Liver (tissue), 9 donors: ENCODE results near the gene NCF4. TPM values are rescaled to one million over a fixed set of nuclear protein-coding genes. Genes with fewer than 3 reads are reported as not detected.

Experiments used
- DNase-seq: peaks from one replicate; pipeline ENCODE4 v3.0.0-alpha.2; 2017; ENCODE audit warnings: low spot score
- H3K27ac ChIP-seq, 2 donors: one replicate each; pipeline ENCODE4 v1.7.0; 2013; ENCODE audit warnings: inconsistent platforms in 2 of 2, low read length in 2 of 2, control low read depth in 1 of 2, low read depth in 1 of 2, mild to moderate bottlenecking in 1 of 2
- H3K27me3 ChIP-seq, 4 donors: one replicate each; pipeline versions ENCODE4 v1.6.1 to v1.7.0; 2013; ENCODE audit warnings: low read length in 3 of 4, inconsistent platforms in 1 of 4, mild to moderate bottlenecking in 1 of 4, moderate library complexity in 1 of 4; ENCODE audit not compliant: control insufficient read depth in 4 of 4, insufficient read depth in 4 of 4
- H3K36me3 ChIP-seq, 4 donors: one replicate each; pipeline versions ENCODE4 v1.6.1 to v1.7.0; 2013; ENCODE audit warnings: low read length in 3 of 4, mild to moderate bottlenecking in 3 of 4, low read depth in 1 of 4, moderate library complexity in 1 of 4; ENCODE audit not compliant: control insufficient read depth in 4 of 4, insufficient read depth in 3 of 4
- H3K4me1 ChIP-seq, 4 donors: one replicate each; pipeline versions ENCODE4 v1.6.1 to v1.7.0; 2013; ENCODE audit warnings: low read length in 3 of 4, mild to moderate bottlenecking in 3 of 4, moderate library complexity in 1 of 4; ENCODE audit not compliant: control insufficient read depth in 4 of 4, insufficient read depth in 4 of 4
- H3K4me3 ChIP-seq, 3 donors: one replicate each; pipeline versions ENCODE4 v1.6.1 to v1.7.0; 2013; ENCODE audit warnings: low read length in 3 of 3, control low read depth in 1 of 3, low read depth in 1 of 3, mild to moderate bottlenecking in 1 of 3
- H3K9ac ChIP-seq, 2 donors: one replicate each; pipeline ENCODE4 v1.7.0; 2013; ENCODE audit warnings: low read length in 2 of 2, mild to moderate bottlenecking in 2 of 2, moderate library complexity in 2 of 2, control low read depth in 1 of 2, low read depth in 1 of 2
- H3K9me3 ChIP-seq, 4 donors: one replicate each; pipeline versions ENCODE4 v1.6.1 to v1.7.0; 2013; ENCODE audit warnings: low read length in 3 of 4; ENCODE audit not compliant: control insufficient read depth in 4 of 4
- EGR1 ChIP-seq, 2 donors: IDR thresholded peaks; 2 replicates each; pipeline ENCODE4 v1.6.1; 2016 to 2018; ENCODE audit warnings: antibody characterized with exemption in 2 of 2, low read depth in 2 of 2
- FOXA1 ChIP-seq: IDR thresholded peaks from 2 replicates; pipeline ENCODE4 v1.6.1; 2016; ENCODE audit warnings: antibody characterized with exemption
- FOXA2 ChIP-seq: IDR thresholded peaks from 2 replicates; pipeline ENCODE4 v1.6.1; 2016; ENCODE audit warnings: antibody characterized with exemption
- HNF4A ChIP-seq, 2 donors: conservative IDR thresholded peaks; 2 replicates each; pipeline ENCODE4 v1.6.1; 2016; ENCODE audit warnings: antibody characterized with exemption in 2 of 2, mild to moderate bottlenecking in 2 of 2
- HNF4G ChIP-seq: IDR thresholded peaks from 2 replicates; pipeline ENCODE4 v1.6.1; 2016; ENCODE audit warnings: antibody characterized with exemption
- JUND ChIP-seq, 2 donors: IDR thresholded peaks; 2 replicates each; pipeline ENCODE4 v1.6.1; 2016; ENCODE audit warnings: antibody characterized with exemption in 2 of 2
- NR2F2 ChIP-seq: IDR thresholded peaks from 2 replicates; pipeline ENCODE4 v1.6.1; 2016; ENCODE audit warnings: antibody characterized with exemption
- SP1 ChIP-seq: IDR thresholded peaks from 2 replicates; pipeline ENCODE4 v1.6.1; 2018; ENCODE audit warnings: antibody characterized with exemption, mild to moderate bottlenecking
- TAF1 ChIP-seq: conservative IDR thresholded peaks from 2 replicates; pipeline ENCODE4 v1.6.1; 2016; ENCODE audit warnings: antibody characterized with exemption, mild to moderate bottlenecking
- YY1 ChIP-seq: IDR thresholded peaks from 2 replicates; pipeline ENCODE4 v1.6.1; 2016; ENCODE audit warnings: antibody characterized with exemption, mild to moderate bottlenecking
- WGBS: extraction: QIAGEN DNeasy Blood & Tissue Kit; methylation state at CpG from one replicate; pipeline ENCODE4 v1.1.7; 2013; 5-methylcytosine and 5-hydroxymethylcytosine counted together
- polyA plus RNA-seq, 2 donors: library from polyadenylated mRNA; stranded (reverse) in 1 of 2; unstranded in 1 of 2; fragments of 200-250 nt in 1 of 2; fragments of >200 nt in 1 of 2; fragmentation: Nextera tagmentation in 1 of 2; extraction: Ambion mirVana in 1 of 2; gene quantifications; one replicate each; pipeline versions ENCODE4 v1.2.1 to v1.2.3, GENCODE V29; 2013 to 2015
- total RNA-seq, 2 donors: library from RNA; depleted of rRNA; stranded (reverse); fragments of >200 nt; gene quantifications; one replicate each; pipeline ENCODE4 v1.2.3, GENCODE V29; 2014
- TF ChIP-seq, protein P1 (sequence below): fragments of 150-350 bp; IDR thresholded peaks from 2 replicates; pipeline ENCODE4 v1.5.1; 2017; ENCODE audit warnings: improper control_type of control experiment, low read depth, low read length; ENCODE audit not compliant: missing input control
- TF ChIP-seq, protein P2 (sequence below): IDR thresholded peaks from 2 replicates; pipeline ENCODE4 v1.6.1; 2016; ENCODE audit warnings: antibody characterized with exemption
- TF ChIP-seq, protein P3 (sequence below): IDR thresholded peaks from 2 replicates; pipeline ENCODE4 v1.6.1; 2016; ENCODE audit warnings: antibody characterized with exemption
- TF ChIP-seq, protein P4 (sequence below): IDR thresholded peaks from 2 replicates; pipeline ENCODE4 v1.6.1; 2016; ENCODE audit warnings: antibody characterized with exemption
- TF ChIP-seq, protein P5 (sequence below): IDR thresholded peaks from 2 replicates; pipeline ENCODE4 v1.6.1; 2016; ENCODE audit warnings: antibody characterized with exemption, mild to moderate bottlenecking
- donor health status: healthy.
- donor health status: healthy.
- donor health status: healthy.
- donor health status: healthy.
- donor health status: healthy.

The NCF4 gene
- total and polyA plus RNA-seq, 4 donors: 3.9 to 14.3 (median 5.4) TPM

DNA sequence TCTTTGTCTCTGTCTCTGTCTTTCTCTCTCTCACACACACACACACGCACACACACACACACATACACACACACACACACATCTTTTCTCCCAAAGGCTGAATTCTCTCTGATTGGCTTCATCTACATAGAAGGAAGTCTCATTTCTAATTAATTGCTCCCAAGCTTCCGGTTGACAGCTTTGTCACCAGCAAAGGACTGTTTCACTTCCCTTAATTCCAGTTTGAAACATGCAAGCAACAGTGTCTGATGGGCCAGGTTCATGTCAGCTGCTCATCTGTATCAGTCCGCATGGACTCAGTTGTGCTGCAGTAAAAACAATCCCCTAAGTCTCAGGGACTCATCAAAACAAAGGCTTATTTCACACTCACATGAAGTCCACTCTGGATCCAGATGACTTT, 27.7 kb upstream of the NCF4 start:
- Histone ChIP-seq H3K4me1 (no peaks in the 10 kb centered on the region), H3K27ac (no peak overlapping the region), H3K4me3 (no peak overlapping the region), H3K36me3 (no peaks in the 10 kb centered on the region), H3K27me3 (peaks cover 0 to 2% (median 0%) of the 10 kb centered on the region in 4 donors), H3K9me3 (peaks cover 0 to 3% (median under 1%) of the 10 kb centered on the region in 4 donors), H3K9ac (no peak overlapping the region)
- DNase-seq: no peak
- 75% methylated on average over 3 of the region's 3 CpGs for WGBS
- TF ChIP-seq TAF1: no peak
- no peak for TF ChIP-seq EGR1 (IDR thresholded peaks at IDR 0.05; ENCODE audit: low read depth in 2 of 2)
- no peak for TF ChIP-seq JUND (IDR thresholded peaks at IDR 0.05)
- TF ChIP-seq, protein P1, sequence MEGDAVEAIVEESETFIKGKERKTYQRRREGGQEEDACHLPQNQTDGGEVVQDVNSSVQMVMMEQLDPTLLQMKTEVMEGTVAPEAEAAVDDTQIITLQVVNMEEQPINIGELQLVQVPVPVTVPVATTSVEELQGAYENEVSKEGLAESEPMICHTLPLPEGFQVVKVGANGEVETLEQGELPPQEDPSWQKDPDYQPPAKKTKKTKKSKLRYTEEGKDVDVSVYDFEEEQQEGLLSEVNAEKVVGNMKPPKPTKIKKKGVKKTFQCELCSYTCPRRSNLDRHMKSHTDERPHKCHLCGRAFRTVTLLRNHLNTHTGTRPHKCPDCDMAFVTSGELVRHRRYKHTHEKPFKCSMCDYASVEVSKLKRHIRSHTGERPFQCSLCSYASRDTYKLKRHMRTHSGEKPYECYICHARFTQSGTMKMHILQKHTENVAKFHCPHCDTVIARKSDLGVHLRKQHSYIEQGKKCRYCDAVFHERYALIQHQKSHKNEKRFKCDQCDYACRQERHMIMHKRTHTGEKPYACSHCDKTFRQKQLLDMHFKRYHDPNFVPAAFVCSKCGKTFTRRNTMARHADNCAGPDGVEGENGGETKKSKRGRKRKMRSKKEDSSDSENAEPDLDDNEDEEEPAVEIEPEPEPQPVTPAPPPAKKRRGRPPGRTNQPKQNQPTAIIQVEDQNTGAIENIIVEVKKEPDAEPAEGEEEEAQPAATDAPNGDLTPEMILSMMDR: no peak
- TF ChIP-seq YY1: no peak
- TF ChIP-seq, protein P2, sequence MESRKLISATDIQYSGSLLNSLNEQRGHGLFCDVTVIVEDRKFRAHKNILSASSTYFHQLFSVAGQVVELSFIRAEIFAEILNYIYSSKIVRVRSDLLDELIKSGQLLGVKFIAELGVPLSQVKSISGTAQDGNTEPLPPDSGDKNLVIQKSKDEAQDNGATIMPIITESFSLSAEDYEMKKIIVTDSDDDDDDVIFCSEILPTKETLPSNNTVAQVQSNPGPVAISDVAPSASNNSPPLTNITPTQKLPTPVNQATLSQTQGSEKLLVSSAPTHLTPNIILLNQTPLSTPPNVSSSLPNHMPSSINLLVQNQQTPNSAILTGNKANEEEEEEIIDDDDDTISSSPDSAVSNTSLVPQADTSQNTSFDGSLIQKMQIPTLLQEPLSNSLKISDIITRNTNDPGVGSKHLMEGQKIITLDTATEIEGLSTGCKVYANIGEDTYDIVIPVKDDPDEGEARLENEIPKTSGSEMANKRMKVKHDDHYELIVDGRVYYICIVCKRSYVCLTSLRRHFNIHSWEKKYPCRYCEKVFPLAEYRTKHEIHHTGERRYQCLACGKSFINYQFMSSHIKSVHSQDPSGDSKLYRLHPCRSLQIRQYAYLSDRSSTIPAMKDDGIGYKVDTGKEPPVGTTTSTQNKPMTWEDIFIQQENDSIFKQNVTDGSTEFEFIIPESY: no peak
- TF ChIP-seq, protein P3, sequence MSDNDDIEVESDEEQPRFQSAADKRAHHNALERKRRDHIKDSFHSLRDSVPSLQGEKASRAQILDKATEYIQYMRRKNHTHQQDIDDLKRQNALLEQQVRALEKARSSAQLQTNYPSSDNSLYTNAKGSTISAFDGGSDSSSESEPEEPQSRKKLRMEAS: no peak
- TF ChIP-seq, protein P4, sequence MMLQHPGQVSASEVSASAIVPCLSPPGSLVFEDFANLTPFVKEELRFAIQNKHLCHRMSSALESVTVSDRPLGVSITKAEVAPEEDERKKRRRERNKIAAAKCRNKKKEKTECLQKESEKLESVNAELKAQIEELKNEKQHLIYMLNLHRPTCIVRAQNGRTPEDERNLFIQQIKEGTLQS: no peak
- no peak for TF ChIP-seq FOXA1

DNA sequence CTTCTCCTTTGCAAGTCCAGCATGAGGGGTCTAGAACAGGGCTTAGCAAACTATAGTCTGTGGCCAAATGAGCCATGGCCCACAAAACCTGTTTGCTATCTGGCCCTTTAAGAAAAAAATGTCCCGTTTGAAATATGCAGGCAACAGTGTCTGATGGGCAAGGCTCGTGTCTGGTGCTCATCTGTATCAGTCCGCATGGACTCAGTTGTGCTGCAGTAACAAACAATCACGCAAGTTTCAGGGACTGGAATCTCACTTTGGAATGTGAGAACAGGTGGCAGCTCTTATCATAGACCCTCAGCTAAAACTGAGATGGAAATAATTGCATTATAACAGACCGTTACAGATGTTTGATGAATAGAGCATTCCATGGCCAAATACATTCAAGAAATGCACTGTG, 24.9 kb upstream of the NCF4 start:
- Histone ChIP-seq H3K27ac (no peak overlapping the region), H3K4me3 (no peak overlapping the region)
- 69% methylated on average over 5 of the region's 5 CpGs for whole genome bisulfite sequencing

DNA sequence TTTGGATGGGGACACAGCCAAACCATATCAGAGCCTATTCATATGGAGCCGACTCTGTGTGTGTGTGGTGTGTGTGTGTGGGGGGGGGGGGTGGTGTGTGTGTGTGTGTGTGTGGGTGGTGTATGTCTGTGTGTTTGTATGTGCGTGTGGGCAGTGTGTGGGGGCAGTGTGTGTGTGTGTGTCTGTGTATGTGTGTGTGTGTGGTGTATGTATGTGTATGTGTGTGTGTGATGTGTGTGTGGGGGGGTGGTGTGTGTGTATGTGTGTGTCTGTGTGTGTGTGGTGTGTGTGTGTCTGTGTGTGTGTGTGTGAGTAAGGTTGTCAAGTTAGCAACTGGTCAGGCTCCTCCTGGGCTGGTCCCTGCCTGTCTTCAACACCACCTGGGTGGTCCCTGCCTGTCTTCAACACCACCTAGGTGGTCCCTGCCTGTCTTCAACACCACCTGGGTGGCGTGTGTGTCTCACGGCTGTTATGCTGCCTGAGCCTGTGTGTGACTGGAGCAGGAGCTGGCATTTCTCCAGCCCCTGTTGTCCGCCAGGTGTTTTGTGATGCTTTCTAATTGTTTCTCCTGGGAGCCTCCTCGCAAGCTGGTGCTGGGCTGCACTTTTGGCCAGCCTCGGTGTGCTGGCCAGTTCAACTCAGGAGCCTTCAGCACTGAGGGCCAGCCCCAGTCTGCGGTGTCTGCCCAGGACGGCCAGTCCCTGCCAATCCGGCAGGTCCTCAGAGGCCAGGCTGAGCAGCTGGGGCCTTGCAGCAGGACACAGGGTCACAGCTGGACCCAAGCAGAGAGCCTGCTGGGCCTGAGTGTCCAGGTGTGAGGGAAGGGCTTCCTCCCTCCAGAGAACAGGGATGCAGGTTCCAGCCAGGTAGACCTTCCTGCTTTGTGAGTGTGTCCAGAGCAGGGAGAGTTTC, 22.4 kb upstream of the NCF4 start:
- H3K27me3 ChIP-seq: peaks cover 0 to 2% (median 0%) of the 10 kb centered on the region in 4 donors
- H3K4me1 ChIP-seq: no peaks in the 10 kb centered on the region
- H3K9me3 ChIP-seq: peaks cover 0 to under 1% (median 0%) of the 10 kb centered on the region in 4 donors
- no peak overlapping the region for H3K4me3 ChIP-seq
- DNase-seq: no peak
- TF ChIP-seq HNF4A (conservative IDR thresholded peaks at IDR 0.05): no peak
- TF ChIP-seq, protein P1: no peak
- no peak for TF ChIP-seq EGR1 (IDR thresholded peaks at IDR 0.05; ENCODE audit: low read depth in 2 of 2)
- TF ChIP-seq, protein P5, sequence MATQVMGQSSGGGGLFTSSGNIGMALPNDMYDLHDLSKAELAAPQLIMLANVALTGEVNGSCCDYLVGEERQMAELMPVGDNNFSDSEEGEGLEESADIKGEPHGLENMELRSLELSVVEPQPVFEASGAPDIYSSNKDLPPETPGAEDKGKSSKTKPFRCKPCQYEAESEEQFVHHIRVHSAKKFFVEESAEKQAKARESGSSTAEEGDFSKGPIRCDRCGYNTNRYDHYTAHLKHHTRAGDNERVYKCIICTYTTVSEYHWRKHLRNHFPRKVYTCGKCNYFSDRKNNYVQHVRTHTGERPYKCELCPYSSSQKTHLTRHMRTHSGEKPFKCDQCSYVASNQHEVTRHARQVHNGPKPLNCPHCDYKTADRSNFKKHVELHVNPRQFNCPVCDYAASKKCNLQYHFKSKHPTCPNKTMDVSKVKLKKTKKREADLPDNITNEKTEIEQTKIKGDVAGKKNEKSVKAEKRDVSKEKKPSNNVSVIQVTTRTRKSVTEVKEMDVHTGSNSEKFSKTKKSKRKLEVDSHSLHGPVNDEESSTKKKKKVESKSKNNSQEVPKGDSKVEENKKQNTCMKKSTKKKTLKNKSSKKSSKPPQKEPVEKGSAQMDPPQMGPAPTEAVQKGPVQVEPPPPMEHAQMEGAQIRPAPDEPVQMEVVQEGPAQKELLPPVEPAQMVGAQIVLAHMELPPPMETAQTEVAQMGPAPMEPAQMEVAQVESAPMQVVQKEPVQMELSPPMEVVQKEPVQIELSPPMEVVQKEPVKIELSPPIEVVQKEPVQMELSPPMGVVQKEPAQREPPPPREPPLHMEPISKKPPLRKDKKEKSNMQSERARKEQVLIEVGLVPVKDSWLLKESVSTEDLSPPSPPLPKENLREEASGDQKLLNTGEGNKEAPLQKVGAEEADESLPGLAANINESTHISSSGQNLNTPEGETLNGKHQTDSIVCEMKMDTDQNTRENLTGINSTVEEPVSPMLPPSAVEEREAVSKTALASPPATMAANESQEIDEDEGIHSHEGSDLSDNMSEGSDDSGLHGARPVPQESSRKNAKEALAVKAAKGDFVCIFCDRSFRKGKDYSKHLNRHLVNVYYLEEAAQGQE: no peak
- TF ChIP-seq FOXA2: no peak
- TF ChIP-seq SP1: no peak
- TF ChIP-seq FOXA1: no peak
- TF ChIP-seq TAF1: no peak
- no peak for TF ChIP-seq NR2F2
- TF ChIP-seq, protein P3: no peak
- no peaks in the 10 kb centered on the region for H3K36me3 ChIP-seq
- H3K27ac ChIP-seq: no peak overlapping the region
- no peak overlapping the region for H3K9ac ChIP-seq
- WGBS: 87% methylated on average over 10 of the region's 10 CpGs

More for the DNA sequence above, 24.9 kb upstream of the NCF4 start:
- Histone ChIP-seq H3K36me3 (no peaks in the 10 kb centered on the region), H3K9me3 (peaks cover 0 to 3% (median under 1%) of the 10 kb centered on the region in 4 donors), H3K4me1 (no peaks in the 10 kb centered on the region), H3K27me3 (peaks cover 0 to 2% (median 0%) of the 10 kb centered on the region in 4 donors), H3K9ac (no peak overlapping the region)
- DNase-seq: no peak
- no peak for TF ChIP-seq HNF4G
